Measurements from ENCODE around the gene KIF21B.

The KIF21B gene

GRCh38 chr1:201036188-201036842 lies 12.8 kb upstream of the KIF21B start:
- Histone ChIP-seq H3K9me2 (replicated peaks; ENCODE audit: low read depth, low read length) (no peaks in the 10 kb centered on the region), H2AFZ (ENCODE audit: low read length) (no peak overlapping the region), H3K4me1 (ENCODE audit: insufficient read depth, low read length, poor library complexity, severe bottlenecking) (no peaks in the 10 kb centered on the region), H3K4me2 (ENCODE audit: low read depth, low read length, poor library complexity, severe bottlenecking) (no peak overlapping the region), H3K79me2 (ENCODE audit: insufficient read depth, low read length) (no peaks in the 10 kb centered on the region), H4K20me1 (ENCODE audit: insufficient read depth, low read length, poor library complexity, severe bottlenecking) (no peaks in the 10 kb centered on the region), H3K4me3 (ENCODE audit: low read length, poor library complexity, severe bottlenecking) (no peak overlapping the region), H3K27me3 (ENCODE audit: insufficient read depth, low read length, poor library complexity, severe bottlenecking) (no peaks in the 10 kb centered on the region), H3K9me3 (ENCODE audit: insufficient read depth, low read depth, low read length) (no peaks in the 10 kb centered on the region), H3F3A (ENCODE audit: low read depth) (no peaks in the 10 kb centered on the region), H3K36me3 (ENCODE audit: insufficient read depth, low read length) (no peaks in the 10 kb centered on the region), H3K9ac (ENCODE audit: low read depth, low read length, poor library complexity, severe bottlenecking) (no peak overlapping the region)
- TF ChIP-seq CTCF (conservative IDR thresholded peaks at IDR 0.05; ENCODE audit: low read length) (no peak), EZH2phosphoT487 (IDR thresholded peaks at IDR 0.05; ENCODE audit: borderline replicate concordance) (no peak)

- Histone ChIP-seq H3K79me2 (ENCODE audit: insufficient read depth, low read length) (no peaks in the 10 kb centered on the region), H3K9ac (ENCODE audit: low read depth, low read length, poor library complexity, severe bottlenecking) (no peak overlapping the region), H3K9me3 (ENCODE audit: insufficient read depth, low read depth, low read length) (no peaks in the 10 kb centered on the region), H3F3A (ENCODE audit: low read depth) (no peaks in the 10 kb centered on the region), H4K20me1 (ENCODE audit: insufficient read depth, low read length, poor library complexity, severe bottlenecking) (no peaks in the 10 kb centered on the region), H3K4me3 (ENCODE audit: low read length, poor library complexity, severe bottlenecking) (no peak overlapping the region), H3K4me2 (ENCODE audit: low read depth, low read length, poor library complexity, severe bottlenecking) (no peak overlapping the region), H3K36me3 (ENCODE audit: insufficient read depth, low read length) (no peaks in the 10 kb centered on the region), H2AFZ (ENCODE audit: low read length) (no peak overlapping the region), H3K27me3 (ENCODE audit: insufficient read depth, low read length, poor library complexity, severe bottlenecking) (no peaks in the 10 kb centered on the region), H3K9me2 (replicated peaks; ENCODE audit: low read depth, low read length) (no peaks in the 10 kb centered on the region), H3K4me1 (ENCODE audit: insufficient read depth, low read length, poor library complexity, severe bottlenecking) (no peaks in the 10 kb centered on the region)
- no peak for TF ChIP-seq EZH2phosphoT487 (IDR thresholded peaks at IDR 0.05; ENCODE audit: borderline replicate concordance)
- TF ChIP-seq CTCF (conservative IDR thresholded peaks at IDR 0.05; ENCODE audit: low read length), result no peak
Measured at GRCh38 chr1:201034671-201035070, 11.2 kb upstream of the KIF21B start.

GRCh38 chr1:201032408-201032807 lies 8.9 kb upstream of the KIF21B start:
- Histone ChIP-seq H3K4me3 (ENCODE audit: low read length, poor library complexity, severe bottlenecking) (no peak overlapping the region), H2AFZ (ENCODE audit: low read length) (no peak overlapping the region), H3K27me3 (ENCODE audit: insufficient read depth, low read length, poor library complexity, severe bottlenecking) (no peaks in the 10 kb centered on the region), H3F3A (ENCODE audit: low read depth) (no peaks in the 10 kb centered on the region), H3K36me3 (ENCODE audit: insufficient read depth, low read length) (no peaks in the 10 kb centered on the region), H4K20me1 (ENCODE audit: insufficient read depth, low read length, poor library complexity, severe bottlenecking) (no peaks in the 10 kb centered on the region), H3K79me2 (ENCODE audit: insufficient read depth, low read length) (no peaks in the 10 kb centered on the region), H3K9me3 (ENCODE audit: insufficient read depth, low read depth, low read length) (no peaks in the 10 kb centered on the region), H3K9ac (ENCODE audit: low read depth, low read length, poor library complexity, severe bottlenecking) (no peak overlapping the region), H3K9me2 (replicated peaks; ENCODE audit: low read depth, low read length) (no peaks in the 10 kb centered on the region), H3K4me1 (ENCODE audit: insufficient read depth, low read length, poor library complexity, severe bottlenecking) (no peaks in the 10 kb centered on the region), H3K4me2 (ENCODE audit: low read depth, low read length, poor library complexity, severe bottlenecking) (no peak overlapping the region)
- no peak for TF ChIP-seq EZH2phosphoT487 (IDR thresholded peaks at IDR 0.05; ENCODE audit: borderline replicate concordance)
- no peak for TF ChIP-seq CTCF (conservative IDR thresholded peaks at IDR 0.05; ENCODE audit: low read length)
